Duodenal mucosa (tissue), 2 donors: ENCODE measurements around the gene RUSF1.
"Not testable (repeated sequence)": the region's sequence is repeated elsewhere in the genome, so short reads cannot be mapped to it uniquely, and the experiment has no call there.

Source experiments
- H3K27ac ChIP-seq: one replicate; pipeline ENCODE4 v1.7.0; 2013; ENCODE audit warnings: low read depth, low read length
- H3K27me3 ChIP-seq, 2 donors: one replicate each; pipeline ENCODE4 v1.7.0; 2013; ENCODE audit warnings: low read length in 2 of 2, control low read depth in 1 of 2; ENCODE audit not compliant: insufficient read depth in 2 of 2, control insufficient read depth in 1 of 2
- H3K36me3 ChIP-seq, 2 donors: one replicate each; pipeline ENCODE4 v1.7.0; 2013; ENCODE audit warnings: low read length in 2 of 2, control low read depth in 1 of 2; ENCODE audit not compliant: insufficient read depth in 2 of 2, control insufficient read depth in 1 of 2
- H3K4me1 ChIP-seq, 2 donors: one replicate each; pipeline ENCODE4 v1.7.0; 2013; ENCODE audit warnings: low read length in 2 of 2, control low read depth in 1 of 2; ENCODE audit not compliant: insufficient read depth in 2 of 2, control insufficient read depth in 1 of 2
- H3K4me3 ChIP-seq, 2 donors: one replicate each; pipeline ENCODE4 v1.7.0; 2013; ENCODE audit warnings: low read length in 2 of 2, low read depth in 1 of 2
- H3K9ac ChIP-seq, 2 donors: one replicate each; pipeline ENCODE4 v1.7.0; 2013; ENCODE audit warnings: low read length in 2 of 2, low read depth in 1 of 2
- H3K9me3 ChIP-seq, 2 donors: one replicate each; pipeline ENCODE4 v1.7.0; 2013; ENCODE audit warnings: low read length in 2 of 2, control low read depth in 1 of 2; ENCODE audit not compliant: control insufficient read depth in 1 of 2

RUSF1 gene

GRCh38 chr16:31453255-31454204 is 54.7 kb downstream of the RUSF1 start:
- H3K4me3 ChIP-seq = no peak overlapping the region
- no peaks in the 10 kb centered on the region for H3K27me3 ChIP-seq
- H3K9me3 ChIP-seq = no peaks in the 10 kb centered on the region
- H3K4me1 ChIP-seq = peaks cover 35 to 42% of the 10 kb centered on the region in 2 donors
- no peak overlapping the region for H3K27ac ChIP-seq
- no peak overlapping the region for H3K9ac ChIP-seq
- peaks cover 0 to 3% of the 10 kb centered on the region in 2 donors for H3K36me3 ChIP-seq

- Histone ChIP-seq H3K9me3 (no peaks in the 10 kb centered on the region), H3K4me3 (no peak overlapping the region), H3K27me3 (no peaks in the 10 kb centered on the region), H3K9ac (no peak overlapping the region), H3K36me3 (peaks cover 0 to 3% of the 10 kb centered on the region in 2 donors), H3K4me1 (peaks cover 33 to 38% of the 10 kb centered on the region in 2 donors), H3K27ac (peak overlapping the region; percentile 30)
Observed at GRCh38 chr16:31452631-31453106, 55.5 kb downstream of the RUSF1 start.

DNA sequence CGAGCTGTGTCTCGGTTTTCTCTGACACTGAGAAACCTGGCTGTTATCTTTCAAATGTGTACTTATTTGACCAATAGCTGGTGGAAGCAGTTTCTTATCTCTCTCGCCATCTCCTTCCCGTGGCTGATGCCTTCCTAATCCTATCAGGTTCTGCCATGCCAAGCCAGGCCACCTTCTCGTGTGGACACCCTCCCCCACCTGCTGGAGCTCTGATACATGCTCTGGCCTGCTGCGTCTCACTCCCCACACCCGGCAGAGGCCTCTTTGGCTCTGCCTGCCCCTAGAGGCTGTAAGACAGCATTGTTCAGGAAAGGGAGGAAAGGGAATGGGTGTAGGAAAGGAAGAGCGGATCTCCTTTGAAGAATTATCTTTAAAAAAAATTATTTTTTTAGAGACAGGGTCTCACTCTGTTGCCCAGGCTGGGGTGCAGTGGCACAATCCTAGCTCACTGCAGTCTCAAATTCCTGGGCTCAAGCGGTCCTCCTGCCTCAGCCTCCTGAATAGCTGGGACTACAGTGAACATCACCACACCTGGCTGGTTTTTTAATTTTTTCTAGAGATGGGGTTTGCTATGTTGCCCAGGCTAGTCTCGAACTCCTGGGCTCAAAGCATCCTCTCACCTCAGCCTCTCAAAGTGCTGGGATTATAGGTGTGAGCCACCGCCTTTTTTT is 56.4 kb downstream of the RUSF1 start:
- Histone ChIP-seq H3K27me3 (no peaks in the 10 kb centered on the region), H3K27ac (no peak overlapping the region), H3K9ac (no peak overlapping the region), H3K36me3 (peaks cover 0 to 3% of the 10 kb centered on the region in 2 donors), H3K9me3 (no peaks in the 10 kb centered on the region), H3K4me3 (no peak overlapping the region), H3K4me1 (peaks cover 24 to 29% of the 10 kb centered on the region in 2 donors)

DNA sequence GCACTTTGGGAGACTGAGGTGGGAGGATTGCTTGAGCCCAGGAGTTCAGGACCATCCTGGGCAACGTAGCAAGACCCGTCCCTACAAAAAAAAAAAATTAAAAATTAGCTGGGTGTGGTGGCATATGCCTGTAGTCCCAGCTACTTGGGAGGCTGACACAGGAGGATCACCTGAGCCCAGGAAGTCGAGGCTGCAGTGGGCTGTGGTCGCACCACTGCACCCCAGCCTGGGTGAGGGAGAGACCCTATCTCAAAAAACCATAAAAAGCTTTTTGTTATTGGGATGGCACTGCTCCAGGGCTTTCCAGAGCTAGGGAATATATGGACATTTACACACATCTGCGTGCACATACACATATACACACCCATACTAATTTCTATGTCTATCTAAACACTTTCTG is 57.0 kb downstream of the RUSF1 start:
- H3K27ac ChIP-seq = no peak overlapping the region
- no peak overlapping the region for H3K4me3 ChIP-seq
- H3K9ac ChIP-seq = no peak overlapping the region
- peaks cover 19 to 25% of the 10 kb centered on the region in 2 donors for H3K4me1 ChIP-seq
- no peaks in the 10 kb centered on the region for H3K27me3 ChIP-seq
- H3K9me3 ChIP-seq = no peaks in the 10 kb centered on the region
- H3K36me3 ChIP-seq = peaks cover 0 to 3% of the 10 kb centered on the region in 2 donors

DNA sequence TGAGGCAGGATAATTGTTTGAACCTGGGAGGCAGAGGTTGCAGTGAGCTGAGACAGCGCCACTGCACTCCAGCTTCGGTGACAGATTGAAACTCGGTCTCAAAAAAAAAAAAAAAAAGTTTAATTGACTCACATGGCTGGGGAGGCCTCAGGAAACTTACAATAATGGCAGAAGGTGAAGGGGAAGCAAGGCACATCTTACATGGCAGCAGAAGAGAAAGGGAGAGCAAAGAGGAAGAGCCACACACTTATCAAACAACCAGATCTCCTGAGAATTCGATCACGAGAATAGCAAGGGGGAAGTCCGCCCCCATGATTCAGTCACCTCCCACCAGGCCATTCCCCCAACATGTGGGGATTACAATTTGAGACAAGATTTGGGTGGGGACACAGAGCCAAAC is 62.3 kb downstream of the RUSF1 start:
- not testable (repeated sequence) for H3K36me3 ChIP-seq

GRCh38 chr16:31441956-31442355 is 66.2 kb downstream of the RUSF1 start:
- H3K36me3 ChIP-seq = no peaks in the 10 kb centered on the region
- H3K9me3 ChIP-seq = no peaks in the 10 kb centered on the region
- H3K9ac ChIP-seq = no peak overlapping the region
- no peaks in the 10 kb centered on the region for H3K27me3 ChIP-seq
- no peak overlapping the region for H3K4me3 ChIP-seq
- H3K4me1 ChIP-seq = no peaks in the 10 kb centered on the region
- H3K27ac ChIP-seq = no peak overlapping the region

More for the DNA sequence above, 62.3 kb downstream of the RUSF1 start:
- not testable (repeated sequence) for H3K27ac ChIP-seq, H3K9ac ChIP-seq, H3K4me3 ChIP-seq, H3K9me3 ChIP-seq, H3K27me3 ChIP-seq, H3K4me1 ChIP-seq

DNA sequence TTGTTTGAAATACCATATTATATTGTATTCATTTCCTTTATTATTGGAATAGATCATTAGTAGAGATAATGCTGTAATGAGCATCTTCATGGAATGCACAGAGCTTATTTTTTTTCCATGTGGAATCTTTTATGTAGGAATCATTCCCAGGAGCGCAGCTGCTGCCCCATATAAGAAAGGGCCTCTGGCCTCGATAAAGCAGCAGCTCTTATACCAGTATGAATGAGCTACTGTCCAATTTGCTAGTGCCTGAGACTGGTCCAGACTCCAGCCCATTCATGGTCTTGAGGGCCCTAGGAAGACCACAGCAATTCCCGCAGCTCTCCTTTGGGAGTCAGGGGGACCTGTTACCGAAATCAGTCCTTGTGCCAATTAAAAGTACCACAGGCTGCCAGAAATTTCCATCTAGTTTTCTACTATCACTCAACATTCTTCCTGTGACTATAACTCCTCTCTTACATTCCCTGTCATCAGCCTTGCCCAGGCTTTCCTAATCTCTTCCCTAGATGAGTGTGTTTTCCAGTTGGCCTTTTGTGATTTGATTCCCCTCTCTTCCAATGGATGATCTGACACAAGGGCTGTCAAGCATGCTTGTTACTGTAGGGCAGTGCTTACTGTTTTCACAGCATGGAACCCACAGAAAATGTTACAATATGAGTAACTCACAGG is 67.5 kb downstream of the RUSF1 start:
- no peaks in the 10 kb centered on the region for H3K9me3 ChIP-seq
- no peaks in the 10 kb centered on the region for H3K36me3 ChIP-seq
- H3K27ac ChIP-seq = no peak overlapping the region
- H3K4me1 ChIP-seq = no peaks in the 10 kb centered on the region
- no peak overlapping the region for H3K4me3 ChIP-seq
- H3K9ac ChIP-seq = no peak overlapping the region
- no peaks in the 10 kb centered on the region for H3K27me3 ChIP-seq

DNA sequence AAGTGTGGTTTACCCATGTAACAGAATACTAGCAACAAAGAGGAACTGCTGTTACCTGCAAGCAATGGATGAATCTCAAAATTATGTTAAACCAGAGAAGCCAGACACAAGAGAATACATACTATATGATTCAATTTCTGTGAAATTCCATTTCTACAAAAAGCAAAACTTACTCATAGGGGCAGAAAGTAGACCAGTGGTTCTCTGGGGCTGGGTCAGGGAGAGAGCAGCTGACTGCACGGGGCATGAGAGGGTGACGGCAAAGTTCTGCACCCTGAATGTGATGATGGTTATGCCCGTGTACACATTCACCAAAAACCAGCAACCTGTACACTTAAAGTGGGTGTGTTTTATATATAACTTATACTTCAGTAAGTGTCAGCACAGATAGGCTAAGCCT is 68.7 kb downstream of the RUSF1 start:
- no peaks in the 10 kb centered on the region for H3K36me3 ChIP-seq
- no peak overlapping the region for H3K27ac ChIP-seq
- no peak overlapping the region for H3K4me3 ChIP-seq
- H3K27me3 ChIP-seq = no peaks in the 10 kb centered on the region
- no peaks in the 10 kb centered on the region for H3K9me3 ChIP-seq
- H3K4me1 ChIP-seq = no peaks in the 10 kb centered on the region
- H3K9ac ChIP-seq = no peak overlapping the region
